Neuronal stem cell (in vitro differentiated cells): ENCODE measurements around the gene NTRK2.

Experiments
- DNase-seq: peaks from one replicate; pipeline ENCODE4 v3.0.0-alpha.2; 2013; ENCODE audit warnings: low spot score
- H2AFZ ChIP-seq: one replicate; pipeline ENCODE4 v1.6.1; 2013; ENCODE audit warnings: mild to moderate bottlenecking, low read length, inconsistent platforms
- H2AK5ac ChIP-seq: 2 replicates; pipeline ENCODE4 v1.6.1; 2013; ENCODE audit warnings: low read depth, mild to moderate bottlenecking, inconsistent platforms, low read length, moderate library complexity, mixed read lengths
- H2BK120ac ChIP-seq: 2 replicates; pipeline ENCODE4 v1.6.1; 2013; ENCODE audit warnings: low read depth, mild to moderate bottlenecking, inconsistent platforms, low read length, moderate library complexity, mixed read lengths
- H2BK12ac ChIP-seq: one replicate; pipeline ENCODE4 v1.6.1; 2013; ENCODE audit warnings: low read length, inconsistent platforms
- H2BK15ac ChIP-seq: 2 replicates; pipeline ENCODE4 v1.6.1; 2013; ENCODE audit warnings: mild to moderate bottlenecking, low read length, inconsistent platforms, mixed read lengths
- H2BK5ac ChIP-seq: one replicate; pipeline ENCODE4 v1.6.1; 2013; ENCODE audit warnings: inconsistent platforms, mild to moderate bottlenecking, low read length, moderate library complexity
- H3K14ac ChIP-seq: one replicate; pipeline ENCODE4 v1.6.1; 2013; ENCODE audit warnings: low read length, inconsistent platforms
- H3K18ac ChIP-seq: 2 replicates; pipeline ENCODE4 v1.6.1; 2013; ENCODE audit warnings: low read length, inconsistent platforms
- H3K23ac ChIP-seq: 2 replicates; pipeline ENCODE4 v1.6.1; 2013; ENCODE audit warnings: low read depth, mild to moderate bottlenecking, mixed read lengths, low read length, inconsistent platforms; ENCODE audit not compliant: poor library complexity
- H3K27ac ChIP-seq: replicated peaks from 3 replicates; pipeline ENCODE4 v1.5.1; 2013; ENCODE audit warnings: low read length, inconsistent platforms
- H3K27me3 ChIP-seq, 3 experiments: 2 replicates each; pipeline ENCODE4 v1.6.1; 2013; ENCODE audit warnings: low read length in 3 of 3, mild to moderate bottlenecking in 2 of 3, inconsistent platforms in 1 of 3, low read depth in 1 of 3, mixed read lengths in 1 of 3, moderate library complexity in 1 of 3; ENCODE audit not compliant: control insufficient read depth in 3 of 3, insufficient read depth in 3 of 3
- H3K36me3 ChIP-seq, 2 donors: replicated peaks in 1 of 2; 2 replicates each; pipeline ENCODE4 v1.6.1; 2013; ENCODE audit warnings: low read length in 2 of 2; ENCODE audit not compliant: control insufficient read depth in 2 of 2, insufficient read depth in 2 of 2
- H3K4ac ChIP-seq: 2 replicates; pipeline ENCODE4 v1.6.1; 2013; ENCODE audit warnings: inconsistent platforms, mild to moderate bottlenecking, low read length, moderate library complexity
- H3K4me1 ChIP-seq, 2 donors: 1 replicate in 1 of 2; 2 replicates in 1 of 2; pipeline ENCODE4 v1.6.1; 2013; ENCODE audit warnings: low read length in 2 of 2, low read depth in 1 of 2; ENCODE audit not compliant: control insufficient read depth in 2 of 2, insufficient read depth in 1 of 2
- H3K4me2 ChIP-seq: one replicate; pipeline ENCODE4 v1.6.1; 2013; ENCODE audit warnings: mild to moderate bottlenecking, low read length, inconsistent platforms; ENCODE audit not compliant: insufficient read depth, poor library complexity, severe bottlenecking
- H3K4me3 ChIP-seq, 2 donors: 2 replicates each; pipeline ENCODE4 v1.5.1; 2013; ENCODE audit warnings: low read length in 2 of 2, mild to moderate bottlenecking in 2 of 2, inconsistent platforms in 1 of 2, moderate library complexity in 1 of 2
- H3K79me1 ChIP-seq: one replicate; pipeline ENCODE4 v1.6.1; 2013; ENCODE audit warnings: low read depth, mild to moderate bottlenecking, inconsistent platforms, low read length, moderate library complexity
- H3K9ac ChIP-seq: one replicate; pipeline ENCODE4 v1.6.1; 2013; ENCODE audit warnings: mild to moderate bottlenecking, low read depth, low read length, inconsistent platforms; ENCODE audit not compliant: poor library complexity
- H3K9me3 ChIP-seq, 2 donors: replicated peaks in 1 of 2; 2 replicates each; pipeline versions ENCODE3 to v1.6.1; 2013; ENCODE audit warnings: low read length in 2 of 2, mild to moderate bottlenecking in 2 of 2, inconsistent platforms in 1 of 2, low read depth in 1 of 2, mixed read lengths in 1 of 2, moderate library complexity in 1 of 2; ENCODE audit not compliant: control insufficient read depth in 2 of 2, insufficient read depth in 1 of 2
- H4K8ac ChIP-seq: one replicate; pipeline ENCODE4 v1.6.1; 2013; ENCODE audit warnings: low read depth, mild to moderate bottlenecking, inconsistent platforms, low read length, moderate library complexity
- H4K91ac ChIP-seq: one replicate; pipeline ENCODE4 v1.6.1; 2013; ENCODE audit warnings: low read length, low read depth, mild to moderate bottlenecking, inconsistent platforms; ENCODE audit not compliant: poor library complexity
- WGBS, 2 donors: extraction: QIAGEN DNeasy Blood & Tissue Kit; methylation state at CpG; one replicate each; pipeline ENCODE4 v1.1.7; 2013; ENCODE audit warnings: missing lambda C conversion rate in 2 of 2, mixed read lengths in 1 of 2; ENCODE audit not compliant: insufficient read length in 2 of 2, insufficient replicate concordance in 1 of 2; ENCODE audit errors: extremely low coverage in 2 of 2; 5-methylcytosine and 5-hydroxymethylcytosine counted together

The NTRK2 gene

DNA sequence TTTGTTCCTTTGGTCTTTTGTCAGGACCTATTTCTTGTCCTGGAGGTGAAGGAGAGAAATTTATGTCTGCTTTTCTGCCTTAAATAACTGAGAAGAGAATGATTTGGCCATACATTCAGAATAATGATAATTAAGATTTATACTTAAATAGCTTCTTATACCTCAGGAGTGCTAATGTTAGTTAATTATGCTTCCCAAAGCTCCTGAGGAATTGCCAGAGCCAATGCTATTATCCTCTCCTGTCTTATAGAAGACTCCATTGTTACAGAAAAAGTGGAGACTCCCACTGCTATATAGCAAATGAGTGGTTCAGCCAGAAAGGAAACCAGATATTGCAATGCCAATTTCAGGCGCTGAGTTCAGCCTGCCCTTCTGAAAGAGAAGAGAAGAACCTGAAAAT, 67.0 kb downstream of the NTRK2 start:
- Histone ChIP-seq H3K4ac (no peak overlapping the region), H3K79me1 (no peaks in the 10 kb centered on the region), H3K4me2 (no peak overlapping the region), H3K36me3 (no peaks in the 10 kb centered on the region), H2BK15ac (no peak overlapping the region), H2BK5ac (no peak overlapping the region), H4K8ac (no peak overlapping the region), H2BK12ac (no peak overlapping the region), H3K18ac (no peak overlapping the region), H3K27me3 (no peaks in the 10 kb centered on the region), H3K23ac (no peak overlapping the region), H2BK120ac (no peak overlapping the region), H3K4me1 (peaks cover 5 to 10% of the 10 kb centered on the region in 2 donors), H3K4me3 (no peak overlapping the region), H3K9me3 (peaks cover 0 to 4% of the 10 kb centered on the region in 2 donors), H4K91ac (no peak overlapping the region), H3K9ac (no peak overlapping the region), H2AK5ac (no peak overlapping the region), H3K27ac (no peak overlapping the region), H3K14ac (no peak overlapping the region), H2AFZ (no peak overlapping the region)
- WGBS, 2 donors, result no CpG with 5 or more reads among the region's 1 CpG
- DNase-seq, result no peak

DNA sequence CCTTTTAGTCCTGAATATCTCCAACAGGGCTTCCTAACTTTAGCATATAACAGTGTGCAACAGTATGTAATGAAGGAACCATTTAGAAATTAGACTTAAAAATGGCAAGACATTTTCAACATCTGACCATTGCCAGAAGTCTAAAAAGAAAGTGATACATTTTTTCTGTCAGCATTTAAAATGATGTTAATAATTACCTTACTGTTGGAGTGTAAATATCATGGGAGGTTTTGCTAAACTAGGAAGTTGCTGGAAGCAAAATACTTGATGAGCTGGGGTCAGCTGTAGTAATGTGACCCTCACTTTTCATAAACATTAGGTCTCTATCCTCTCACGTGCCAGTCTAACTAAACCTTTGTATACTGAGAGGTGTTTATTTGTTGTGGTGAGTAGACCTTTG, 68.8 kb downstream of the NTRK2 start:
- no peak overlapping the region for H2BK15ac ChIP-seq
- no peaks in the 10 kb centered on the region for H3K27me3 ChIP-seq
- no peak overlapping the region for H3K14ac ChIP-seq
- no peak overlapping the region for H4K8ac ChIP-seq
- peaks cover 5 to 10% of the 10 kb centered on the region in 2 donors for H3K4me1 ChIP-seq
- no peaks in the 10 kb centered on the region for H3K36me3 ChIP-seq
- H3K27ac ChIP-seq, result no peak overlapping the region
- no peak overlapping the region for H2BK120ac ChIP-seq
- no peak overlapping the region for H3K4ac ChIP-seq
- H2AK5ac ChIP-seq, result no peak overlapping the region
- no peak overlapping the region for H3K18ac ChIP-seq
- WGBS, 2 donors, result no CpG with 5 or more reads among the region's 1 CpG
- H4K91ac ChIP-seq, result no peak overlapping the region
- no peak overlapping the region for H3K4me3 ChIP-seq
- H3K4me2 ChIP-seq, result no peak overlapping the region
- no peak overlapping the region for H3K23ac ChIP-seq
- H3K79me1 ChIP-seq, result no peaks in the 10 kb centered on the region
- DNase-seq, result no peak
- H3K9ac ChIP-seq, result no peak overlapping the region
- peak overlapping the region; percentile 8 for H2AFZ ChIP-seq
- H2BK5ac ChIP-seq, result no peak overlapping the region
- peaks cover 0 to 4% of the 10 kb centered on the region in 2 donors for H3K9me3 ChIP-seq
- H2BK12ac ChIP-seq, result no peak overlapping the region

DNA sequence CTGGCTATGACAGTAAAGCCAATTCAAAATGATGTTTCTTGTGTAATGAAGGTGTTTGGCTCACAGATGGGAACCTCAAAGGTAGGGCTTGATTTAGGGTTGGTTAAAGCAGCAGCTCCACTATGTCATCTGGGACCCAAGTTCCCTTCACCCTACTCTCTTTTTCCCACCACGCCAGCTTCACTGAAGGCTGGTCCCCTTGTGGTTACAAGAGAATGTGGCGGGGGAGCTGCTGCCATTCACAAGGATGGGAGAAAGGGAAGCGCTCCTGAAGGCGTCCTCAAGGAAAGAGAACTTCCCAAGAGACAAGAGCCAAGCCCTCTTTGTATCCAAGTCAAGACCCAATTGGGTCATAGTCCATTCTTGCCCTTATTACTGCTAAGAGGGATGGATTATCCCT, 72.7 kb downstream of the NTRK2 start:
- no peak for DNase-seq
- no peak overlapping the region for H4K91ac ChIP-seq
- no CpG with 5 or more reads among the region's 4 CpGs for WGBS, 2 donors
- H3K4ac ChIP-seq, result no peak overlapping the region
- H2BK15ac ChIP-seq, result no peak overlapping the region
- no peak overlapping the region for H3K4me2 ChIP-seq
- no peak overlapping the region for H2BK120ac ChIP-seq
- no peaks in the 10 kb centered on the region for H3K36me3 ChIP-seq
- no peak overlapping the region for H3K18ac ChIP-seq
- H3K9me3 ChIP-seq, result peaks cover 0 to 4% of the 10 kb centered on the region in 2 donors
- H2AK5ac ChIP-seq, result no peak overlapping the region
- peaks cover 0 to 2% of the 10 kb centered on the region in 2 donors for H3K4me1 ChIP-seq
- no peak overlapping the region for H4K8ac ChIP-seq
- no peaks in the 10 kb centered on the region for H3K27me3 ChIP-seq
- H3K9ac ChIP-seq, result no peak overlapping the region
- H2BK5ac ChIP-seq, result no peak overlapping the region
- H3K4me3 ChIP-seq, result no peak overlapping the region
- no peak overlapping the region for H2AFZ ChIP-seq
- no peaks in the 10 kb centered on the region for H3K79me1 ChIP-seq
- no peak overlapping the region for H2BK12ac ChIP-seq
- no peak overlapping the region for H3K23ac ChIP-seq
- no peak overlapping the region for H3K14ac ChIP-seq
- H3K27ac ChIP-seq, result no peak overlapping the region

DNA sequence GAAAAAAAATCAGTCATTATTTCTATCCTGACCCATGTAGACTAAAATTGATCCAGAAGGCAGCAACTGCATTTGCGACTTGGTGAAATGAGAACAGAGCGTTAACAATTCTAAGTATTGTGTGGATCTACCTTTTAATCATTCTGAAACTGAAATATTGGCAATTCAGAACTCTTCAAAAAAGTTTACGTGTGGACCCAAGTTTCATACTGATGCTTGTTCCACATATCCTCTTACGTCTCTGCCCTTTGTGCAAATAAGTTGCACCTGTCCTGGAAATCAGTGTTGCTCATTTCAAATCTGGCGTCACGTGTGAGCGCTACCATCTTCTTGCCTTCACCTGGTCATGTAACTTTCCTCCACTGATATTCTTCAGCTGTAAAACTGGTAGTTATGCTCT, 74.7 kb downstream of the NTRK2 start:
- no peak for DNase-seq
- H2AFZ ChIP-seq, result no peak overlapping the region
- H2BK15ac ChIP-seq, result no peak overlapping the region
- WGBS, 2 donors, result no CpG with 5 or more reads among the region's 7 CpGs
- H2AK5ac ChIP-seq, result no peak overlapping the region
- no peak overlapping the region for H4K8ac ChIP-seq
- no peak overlapping the region for H3K4me3 ChIP-seq
- H3K9ac ChIP-seq, result no peak overlapping the region
- no peaks in the 10 kb centered on the region for H3K36me3 ChIP-seq
- no peak overlapping the region for H2BK5ac ChIP-seq
- no peak overlapping the region for H3K18ac ChIP-seq
- no peak overlapping the region for H3K4me2 ChIP-seq
- no peak overlapping the region for H4K91ac ChIP-seq
- no peak overlapping the region for H3K14ac ChIP-seq
- H3K9me3 ChIP-seq, result no peaks in the 10 kb centered on the region
- H3K27ac ChIP-seq, result no peak overlapping the region
- no peak overlapping the region for H2BK120ac ChIP-seq
- H3K4me1 ChIP-seq, result no peaks in the 10 kb centered on the region
- no peak overlapping the region for H2BK12ac ChIP-seq
- H3K79me1 ChIP-seq, result no peaks in the 10 kb centered on the region
- H3K4ac ChIP-seq, result no peak overlapping the region
- H3K23ac ChIP-seq, result no peak overlapping the region
- H3K27me3 ChIP-seq, result no peaks in the 10 kb centered on the region
